H1 (cell line): ENCODE results near the gene DUOXA2. TPM values are rescaled to one million over a fixed set of nuclear protein-coding genes. Genes with fewer than 3 reads are reported as not detected.

Experiments used
- CTCF ChIA-PET: fragments of 300-600 bp; sonication (Branson Sonifier 250); formaldehyde crosslinking; loops from one replicate; lab custom pipeline; 2021; ENCODE audit not compliant: partially characterized antibody; lab: Charles Lee
- POLR2A ChIA-PET: fragments of 300-600 bp; sonication (Branson Sonifier 250); formaldehyde crosslinking; loops from one replicate; lab custom pipeline; 2021; ENCODE audit warnings: inconsistent platforms; ENCODE audit not compliant: partially characterized antibody; lab: Charles Lee
- DNase-seq, 2 experiments: peaks; one replicate each; pipeline versions ENCODE4 v3.0.0 to v3.0.0-alpha.2; 2010 to 2022; ENCODE audit warnings: low spot score in 2 of 2, low read depth in 1 of 2, mixed read lengths in 1 of 2
- FAIRE-seq: peaks from 2 replicates; lab custom pipeline; 2011; peaks lifted over from hg19 to GRCh38; lab: Jason Lieb, UNC
- H2AFZ ChIP-seq: 2 replicates; pipeline ENCODE4 v1.8.1; 2012; ENCODE audit warnings: low read length, inconsistent platforms
- H2AK5ac ChIP-seq: 2 replicates; pipeline ENCODE4 v1.6.1; 2013; ENCODE audit warnings: low read depth, low read length
- H2BK120ac ChIP-seq: replicated peaks from 2 replicates; pipeline ENCODE3; 2013; ENCODE audit warnings: low read depth, low read length, inconsistent platforms
- H2BK12ac ChIP-seq: 2 replicates; pipeline ENCODE4 v1.6.1; 2013; ENCODE audit warnings: low read depth, low read length
- H2BK15ac ChIP-seq: 2 replicates; pipeline ENCODE4 v1.6.1; 2013; ENCODE audit warnings: low read length
- H2BK20ac ChIP-seq: 2 replicates; pipeline ENCODE4 v1.6.1; 2013; ENCODE audit warnings: low read length
- H2BK5ac ChIP-seq: 2 replicates; pipeline ENCODE4 v1.6.1; 2013; ENCODE audit warnings: low read depth, low read length
- H3K14ac ChIP-seq: 2 replicates; pipeline ENCODE4 v1.6.1; 2013; ENCODE audit warnings: inconsistent platforms; ENCODE audit not compliant: insufficient read length
- H3K18ac ChIP-seq: 2 replicates; pipeline ENCODE4 v1.6.1; 2013; ENCODE audit warnings: low read length; ENCODE audit errors: extremely low read depth
- H3K23ac ChIP-seq: 2 replicates; pipeline ENCODE4 v1.6.1; 2013; ENCODE audit warnings: inconsistent platforms; ENCODE audit not compliant: insufficient read length
- H3K23me2 ChIP-seq: 2 replicates; pipeline ENCODE4 v1.6.1; 2013; ENCODE audit warnings: low read depth, low read length
- H3K27ac ChIP-seq: 2 replicates; pipeline ENCODE4 v1.6.1; 2011; ENCODE audit warnings: low read depth, low read length, inconsistent platforms
- H3K27me3 ChIP-seq, 4 experiments: replicated peaks in 1 of 4; 1 replicate in 1 of 4; 2 replicates in 3 of 4; pipeline versions ENCODE4 v1.6.1 to v1.8.1; 2011 to 2013; ENCODE audit warnings: low read length in 3 of 4, mild to moderate bottlenecking in 3 of 4, inconsistent platforms in 2 of 4, mixed read lengths in 2 of 4, moderate library complexity in 1 of 4; ENCODE audit not compliant: control insufficient read depth in 3 of 4, insufficient read depth in 3 of 4; ENCODE audit errors: extremely low read depth in 1 of 4
- H3K36me3 ChIP-seq, 4 experiments: 2 replicates each; pipeline versions ENCODE4 v1.6.1 to v1.8.1; 2011 to 2013; ENCODE audit warnings: mild to moderate bottlenecking in 4 of 4, low read length in 3 of 4, moderate library complexity in 2 of 4, control low read depth in 1 of 4, inconsistent platforms in 1 of 4; ENCODE audit not compliant: insufficient read depth in 4 of 4, control insufficient read depth in 2 of 4
- H3K4ac ChIP-seq: replicated peaks from 2 replicates; pipeline ENCODE3; 2013; ENCODE audit warnings: low read length, low read depth, mixed read lengths, inconsistent platforms; ENCODE audit not compliant: insufficient read length
- H3K4me1 ChIP-seq, 4 experiments: replicated peaks in 1 of 4; 1 replicate in 1 of 4; 2 replicates in 3 of 4; pipeline versions ENCODE4 v1.6.1 to v1.8.1; 2011 to 2013; ENCODE audit warnings: low read length in 3 of 4, inconsistent platforms in 2 of 4, mixed read lengths in 1 of 4; ENCODE audit not compliant: insufficient read depth in 4 of 4, control insufficient read depth in 3 of 4
- H3K4me2 ChIP-seq, 2 experiments: 2 replicates each; pipeline versions ENCODE4 v1.6.1 to v1.8.1; 2011 to 2013; ENCODE audit warnings: low read depth in 2 of 2, low read length in 2 of 2, control low read depth in 1 of 2, inconsistent platforms in 1 of 2, mild to moderate bottlenecking in 1 of 2; ENCODE audit not compliant: insufficient read depth in 1 of 2
- H3K4me3 ChIP-seq, 4 experiments: fragments of 200-600, 300-600 bp in 1 of 4; sonication (generic), shearing (Covaris generic), sonication (Bioruptor Twin) in 1 of 4; 2 replicates each; pipeline versions ENCODE4 v1.5.1 to v1.8.1; 2011 to 2016; ENCODE audit warnings: low read length in 4 of 4, low read depth in 3 of 4, control low read depth in 2 of 4, inconsistent platforms in 2 of 4, mild to moderate bottlenecking in 2 of 4, mixed read lengths in 1 of 4, moderate library complexity in 1 of 4; ENCODE audit not compliant: insufficient read depth in 2 of 4; ENCODE audit errors: extremely low read depth in 1 of 4
- H3K56ac ChIP-seq: replicated peaks from 2 replicates; pipeline ENCODE3; 2013; ENCODE audit warnings: low read depth, mild to moderate bottlenecking, mixed read lengths, low read length, inconsistent platforms; ENCODE audit not compliant: insufficient read length
- H3K79me1 ChIP-seq: 2 replicates; pipeline ENCODE4 v1.6.1; 2013; ENCODE audit warnings: low read depth, low read length, control low read depth
- H3K79me2 ChIP-seq, 2 experiments: 2 replicates each; pipeline versions ENCODE4 v1.6.1 to v1.8.1; 2012 to 2013; ENCODE audit warnings: low read length in 2 of 2, mild to moderate bottlenecking in 2 of 2, inconsistent platforms in 1 of 2; ENCODE audit not compliant: insufficient read depth in 2 of 2, control insufficient read depth in 1 of 2
- H3K9ac ChIP-seq, 4 experiments: replicated peaks in 1 of 4; 1 replicate in 1 of 4; 2 replicates in 3 of 4; pipeline versions ENCODE4 v1.6.1 to v1.8.1; 2011 to 2013; ENCODE audit warnings: low read depth in 3 of 4, low read length in 3 of 4, control low read depth in 2 of 4, mild to moderate bottlenecking in 2 of 4, moderate library complexity in 2 of 4, inconsistent platforms in 1 of 4; ENCODE audit errors: extremely low read depth in 1 of 4
- H3K9me3 ChIP-seq, 2 experiments: 2 replicates each; pipeline versions ENCODE4 v1.6.1 to v1.8.1; 2012 to 2013; ENCODE audit warnings: mild to moderate bottlenecking in 2 of 2, moderate library complexity in 2 of 2, control low read depth in 1 of 2, inconsistent platforms in 1 of 2, low read depth in 1 of 2, low read length in 1 of 2, mixed read lengths in 1 of 2; ENCODE audit not compliant: insufficient read depth in 2 of 2
- H4K20me1 ChIP-seq, 2 experiments: replicated peaks in 1 of 2; 2 replicates each; pipeline versions ENCODE3 to v1.8.1; 2011 to 2013; ENCODE audit warnings: inconsistent platforms in 2 of 2, low read length in 2 of 2, mild to moderate bottlenecking in 1 of 2; ENCODE audit not compliant: insufficient read depth in 2 of 2, control insufficient read depth in 1 of 2
- H4K5ac ChIP-seq: 2 replicates; pipeline ENCODE4 v1.6.1; 2013; ENCODE audit warnings: low read length, low read depth, mixed read lengths, inconsistent platforms; ENCODE audit not compliant: insufficient read length
- H4K8ac ChIP-seq: 2 replicates; pipeline ENCODE4 v1.8.0; 2013; ENCODE audit warnings: mild to moderate bottlenecking, moderate library complexity, low read length, inconsistent platforms; ENCODE audit not compliant: insufficient read depth; ENCODE audit errors: extremely low read depth
- H4K91ac ChIP-seq: replicated peaks from 2 replicates; pipeline ENCODE3; 2013; ENCODE audit warnings: low read length, mixed read lengths, inconsistent platforms; ENCODE audit not compliant: insufficient read length
- POLR2A ChIP-seq, 2 experiments: IDR thresholded peaks; 1 replicate in 1 of 2; 2 replicates in 1 of 2; pipeline ENCODE4 v1.6.1; 2011; ENCODE audit warnings: low read depth in 2 of 2, low read length in 2 of 2, mild to moderate bottlenecking in 2 of 2; ENCODE audit errors: control extremely low read depth in 1 of 2
- RBBP5 ChIP-seq: IDR thresholded peaks from 2 replicates; pipeline ENCODE4 v1.7.1; 2012; ENCODE audit warnings: low read depth, mild to moderate bottlenecking, inconsistent platforms, low read length, moderate library complexity, borderline replicate concordance
- SAP30 ChIP-seq: fragments of 300-600 bp; sonication (generic); IDR thresholded peaks from 2 replicates; pipeline ENCODE4 v1.7.1; 2012; ENCODE audit warnings: low read length, moderate library complexity, mild to moderate bottlenecking, inconsistent platforms; ENCODE audit not compliant: insufficient read depth, insufficient replicate concordance
- WGBS, 2 experiments: shearing (Covaris generic) in 1 of 2; methylation state at CpG; one replicate each; pipeline versions ENCODE4 v1.1.6 to v1.1.7; 2013 to 2015; ENCODE audit warnings: low lambda C conversion rate in 2 of 2, mixed read lengths in 2 of 2, inconsistent platforms in 1 of 2, low coverage in 1 of 2, missing lambda C conversion rate in 1 of 2; ENCODE audit not compliant: insufficient replicate concordance in 2 of 2, insufficient coverage in 1 of 2, insufficient read length in 1 of 2; ENCODE audit errors: extremely low coverage in 1 of 2, missing lambda C conversion rate in 1 of 2; 5-methylcytosine and 5-hydroxymethylcytosine counted together
- polyA plus RNA-seq, 7 experiments: library from polyadenylated mRNA; depleted of rRNA in 3 of 7; stranded (reverse) in 5 of 7; unstranded in 2 of 7; fragments of >200 nt in 5 of 7; fragments of 200-250 nt in 2 of 7; gene quantifications; 1 replicate in 5 of 7; 2 replicates in 1 of 7; 4 replicates in 1 of 7; pipeline versions ENCODE4 v1.2.1 to v1.2.3, GENCODE V29; 2011 to 2013; ENCODE audit warnings: missing spikeins in 2 of 7, mixed read lengths in 2 of 7
- total RNA-seq: library from RNA; stranded (reverse); fragmentation: NEBNext Ultra II Directional; extraction: Animal tissue kit (Norgen Biotek cat#: 25700); gene quantifications from 2 replicates; pipeline ENCODE4 v1.2.1, GENCODE V29; 2021

The DUOXA2 gene
- total and polyA plus RNA-seq, 2 of the 8 experiments (the other 6 are each of a cell fraction or from before 2014, with no cell fraction given): 0.05 TPM; not detected in 1

- Histone ChIP-seq H2BK120ac (no peak overlapping the region), H2BK15ac (no peak overlapping the region), H3K9ac (no peak overlapping the region), H3K23me2 (no peaks in the 10 kb centered on the region; the same call in 1 of the 2 replicates), H2BK5ac (no peak overlapping the region), H2AFZ (no peak overlapping the region), H3K4me3 (no peak overlapping the region), H3K27ac (no peak overlapping the region), H3K4me2 (no peak overlapping the region), H3K36me3 (no peaks in the 10 kb centered on the region), H2AK5ac (peak overlapping the region; percentile 58; the same call in 1 of the 2 replicates), H3K18ac (no peak overlapping the region), H3K79me1 (no peaks in the 10 kb centered on the region), H3K4me1 (peaks cover 0 to 18% (median 14%) of the 10 kb centered on the region in 4 experiments; a peak in 5 of 7 replicates), H3K56ac (no peak overlapping the region), H3K4ac (peak overlapping the region; percentile 70), H2BK20ac (no peak overlapping the region), H4K5ac (no peak overlapping the region), H4K91ac (no peak overlapping the region), H4K8ac (no peak overlapping the region), H3K9me3 (no peaks in the 10 kb centered on the region), H3K27me3 (no peaks in the 10 kb centered on the region), H3K23ac (no peak overlapping the region), H4K20me1 (peaks cover 2 to 3% of the 10 kb centered on the region in 2 experiments), H3K14ac (no peak overlapping the region), H3K79me2 (no peaks in the 10 kb centered on the region), H2BK12ac (no peak overlapping the region)
- FAIRE-seq: no peak
- WGBS, 2 experiments: 100% methylated on average over 1 of the region's 1 CpG; no CpG with 5 or more reads in 1 of the 2 experiments
- TF ChIP-seq POLR2A (IDR thresholded peaks at IDR 0.05; ENCODE audit: control extremely low read depth in 1 of 2, low read depth in 2 of 2, low read length in 2 of 2): peak in 1 of 2 experiments; percentile 34; a peak in 1 of 3 replicates
- TF ChIP-seq RBBP5: no peak
- no peak for TF ChIP-seq SAP30
- ChIA-PET POLR2A (interaction anchor here (0.6 to 3.8 kb wide), 13 partner anchors 11 to 237 kb away, joined by 3 to 33 read pairs (median 4); partner anchors contain the start of genes DUOX2, DUOXA2 and SHF), CTCF (interaction anchor here (1.0 to 41.8 kb wide), 13 partner anchors 10 to 293 kb away, joined by 3 to 1117 read pairs (median 16); partner anchors contain the start of gene SHF)
- DNase-seq: no peak
Measured at GRCh38 chr15:45164914-45165313, 50.8 kb downstream of the DUOXA2 start.
